Urothelium cell line (cell line): ENCODE results near the gene GSC2.
"Not testable (repeated sequence)": the region's sequence is repeated elsewhere in the genome, so short reads cannot be mapped to it uniquely, and the experiment has no call there.

Experiments
- DNase-seq: peaks from one replicate; pipeline ENCODE4 v3.0.0; 2011; ENCODE audit warnings: low spot score, mixed read lengths
- FAIRE-seq: peaks from 2 replicates; lab custom pipeline; 2011; peaks lifted over from hg19 to GRCh38; lab: Jason Lieb, UNC

The GSC2 gene

DNA sequence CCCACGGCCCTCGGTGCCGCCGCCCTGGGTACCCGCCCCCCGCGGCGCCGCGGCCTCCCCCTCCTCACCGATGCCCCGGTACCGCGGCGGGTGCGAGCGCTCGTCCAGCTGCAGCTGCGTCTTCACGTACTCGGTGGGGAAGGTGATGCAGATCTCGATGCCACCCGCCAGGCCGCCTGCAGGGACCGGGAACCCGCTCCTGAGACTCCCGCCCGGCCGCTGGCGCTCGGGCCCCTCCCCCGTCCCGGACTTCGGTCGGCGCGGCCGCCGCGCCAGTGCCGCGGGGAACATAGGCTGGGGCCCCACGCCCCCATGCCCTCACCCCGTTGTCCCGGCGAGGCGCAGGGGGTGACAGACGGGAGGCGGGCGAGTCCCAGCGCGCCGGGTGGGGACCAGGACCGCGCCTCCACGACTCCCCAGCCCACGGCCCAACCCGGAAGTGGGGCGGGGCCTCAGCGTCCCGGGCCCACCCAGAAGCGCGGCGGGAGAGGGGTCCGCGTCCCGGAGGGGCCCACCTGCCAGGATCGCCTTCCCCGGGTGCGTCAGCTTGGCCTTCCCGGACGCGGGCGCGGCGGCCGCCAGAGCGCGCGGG lies 28.1 kb upstream of the GSC2 start:
- DNase-seq (peak; percentile 20), FAIRE-seq (no peak)

DNA sequence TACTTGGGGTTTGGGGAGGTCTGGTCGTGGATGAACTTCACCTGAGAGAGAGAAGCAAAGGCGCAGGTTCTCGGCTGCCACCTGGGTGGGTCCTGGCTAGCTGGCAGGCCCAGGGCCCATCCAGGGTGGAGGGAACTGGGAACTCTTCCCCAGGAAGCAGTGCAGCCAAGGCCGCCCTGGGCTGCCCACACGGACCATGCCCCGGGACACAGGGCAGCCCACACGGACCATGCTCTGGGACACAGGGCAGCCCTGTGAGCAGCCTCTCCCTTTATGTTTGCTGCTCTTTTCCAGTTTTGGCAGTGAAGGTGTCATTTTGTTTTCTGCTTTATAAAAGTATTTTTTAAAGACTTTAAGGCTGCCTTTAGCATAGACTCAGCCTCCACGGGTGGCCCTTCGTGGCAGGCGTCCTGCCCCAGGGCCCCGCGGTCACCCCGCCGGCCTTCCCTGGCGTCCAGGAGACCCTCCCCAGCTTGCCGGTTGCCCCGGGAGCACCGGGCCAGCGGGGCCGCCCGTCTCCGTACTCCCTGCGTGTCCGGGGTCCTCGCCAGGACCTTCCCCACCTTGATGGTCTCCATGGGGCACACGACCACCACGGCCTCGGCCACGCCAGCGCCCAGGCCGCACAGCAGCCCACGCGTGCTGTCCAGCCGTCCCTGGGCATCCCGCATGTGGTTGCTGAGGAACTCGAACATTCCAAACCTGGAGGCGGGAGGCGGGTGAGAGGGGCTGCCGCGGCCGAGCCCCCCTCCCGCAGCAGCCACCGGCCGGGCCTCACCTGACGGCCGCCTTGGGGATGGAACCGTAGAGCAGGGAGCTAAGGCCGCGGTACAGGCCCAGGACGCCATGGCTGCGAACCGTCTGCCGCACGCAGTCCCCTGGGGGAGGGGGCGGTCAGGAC lies 27.3 kb upstream of the GSC2 start:
- FAIRE-seq, result no peak
- no peak for DNase-seq

DNA sequence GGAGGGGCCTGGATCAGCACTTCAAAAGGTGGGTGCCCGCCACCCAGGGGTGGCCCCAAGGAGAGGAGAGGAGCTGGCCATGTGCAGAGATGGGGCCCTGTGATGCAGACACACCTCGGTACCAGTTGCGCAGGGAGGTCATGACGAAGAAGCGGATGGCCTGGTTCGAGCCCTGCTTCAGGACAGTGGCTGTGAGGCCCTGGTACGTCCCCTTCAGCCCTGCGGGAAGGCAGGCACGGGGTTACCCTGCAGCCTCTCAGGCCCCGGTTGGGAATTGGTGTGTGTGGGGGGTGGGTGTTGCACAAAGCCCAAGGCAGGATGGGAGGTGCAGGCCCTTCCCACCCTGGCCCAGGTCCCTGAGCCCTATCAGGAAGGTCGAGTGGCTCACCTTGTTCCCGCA lies 26.6 kb upstream of the GSC2 start:
- DNase-seq (no peak), FAIRE-seq (no peak)

DNA sequence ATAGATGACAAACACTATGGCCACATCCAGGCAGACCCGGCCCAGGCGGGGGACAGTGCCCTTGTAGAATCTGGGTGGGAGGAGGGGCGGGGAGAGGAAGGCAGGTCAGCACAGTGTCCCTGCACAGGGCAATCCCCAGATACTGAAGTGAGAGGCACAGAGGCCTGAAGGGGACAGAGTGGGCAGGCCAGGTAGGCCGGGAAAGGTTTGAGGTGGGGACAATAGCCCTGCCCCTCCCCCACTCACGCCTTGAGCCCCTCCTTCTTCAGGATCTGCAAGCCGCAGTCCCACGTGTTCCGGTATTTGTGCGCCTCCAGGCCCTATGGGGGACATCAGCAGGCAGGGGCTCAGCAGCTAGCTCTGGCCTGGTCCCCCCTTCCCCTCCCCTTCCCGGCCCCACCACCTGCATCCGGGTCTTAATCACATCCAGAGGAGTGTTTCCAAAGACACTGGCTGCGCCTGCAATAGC lies 26.1 kb upstream of the GSC2 start:
- DNase-seq (no peak), FAIRE-seq (no peak)

DNA sequence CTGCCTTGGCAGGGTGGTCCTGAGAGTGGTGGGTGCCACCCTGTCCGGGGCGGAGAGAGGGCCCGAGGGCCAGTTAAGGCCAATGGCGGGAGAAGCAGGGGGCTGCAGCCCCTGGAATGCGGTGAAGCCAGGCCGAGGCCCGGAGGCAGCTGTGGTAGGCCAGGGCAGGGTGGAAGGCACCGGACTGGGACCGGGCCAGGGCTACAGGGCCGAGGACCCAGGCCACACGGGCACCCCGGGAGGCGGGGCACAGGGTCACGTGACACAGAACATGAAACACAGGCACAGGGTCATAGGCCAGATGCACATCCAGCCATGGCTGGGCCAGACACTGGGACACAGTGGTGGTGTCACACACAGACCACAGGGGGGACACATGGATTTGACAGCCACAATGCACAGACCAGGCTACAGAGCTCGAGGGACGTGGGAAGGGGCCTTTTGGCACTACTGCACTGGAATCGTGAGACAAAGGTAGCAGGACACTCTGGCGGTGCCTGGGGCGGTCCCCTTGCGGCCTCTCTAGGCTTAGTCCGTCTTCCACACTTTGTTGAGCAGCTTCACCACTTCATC lies 25.6 kb upstream of the GSC2 start:
- no peak for FAIRE-seq
- no peak for DNase-seq

DNA sequence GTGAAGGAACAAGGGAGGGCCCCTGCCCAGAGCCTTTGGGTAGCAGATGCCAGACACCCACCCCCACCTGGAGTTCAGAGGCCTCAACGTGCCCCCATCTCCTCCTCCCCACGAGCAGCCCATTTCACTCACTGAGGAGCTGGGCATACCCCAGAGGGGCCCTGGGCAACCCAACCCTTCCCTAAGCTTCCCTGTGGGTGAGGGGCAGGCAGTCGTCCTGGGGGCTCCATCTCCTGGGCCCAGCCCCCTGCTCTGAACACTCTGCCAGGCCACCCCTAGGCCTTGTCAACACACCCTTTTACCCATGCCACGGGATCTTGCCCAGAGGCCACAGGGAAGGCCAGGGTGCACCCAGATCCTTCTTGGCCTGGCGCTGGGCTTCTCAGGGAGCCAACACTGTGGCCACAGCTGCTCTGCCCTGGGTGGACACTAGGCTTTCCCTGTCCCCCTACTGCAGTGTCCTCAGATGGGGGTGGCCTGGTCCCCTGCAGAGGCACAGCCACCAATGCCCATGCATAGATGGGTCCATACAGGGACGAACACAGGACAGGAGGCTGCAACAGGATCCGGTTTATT lies 25.0 kb upstream of the GSC2 start:
- DNase-seq, result no peak

DNA sequence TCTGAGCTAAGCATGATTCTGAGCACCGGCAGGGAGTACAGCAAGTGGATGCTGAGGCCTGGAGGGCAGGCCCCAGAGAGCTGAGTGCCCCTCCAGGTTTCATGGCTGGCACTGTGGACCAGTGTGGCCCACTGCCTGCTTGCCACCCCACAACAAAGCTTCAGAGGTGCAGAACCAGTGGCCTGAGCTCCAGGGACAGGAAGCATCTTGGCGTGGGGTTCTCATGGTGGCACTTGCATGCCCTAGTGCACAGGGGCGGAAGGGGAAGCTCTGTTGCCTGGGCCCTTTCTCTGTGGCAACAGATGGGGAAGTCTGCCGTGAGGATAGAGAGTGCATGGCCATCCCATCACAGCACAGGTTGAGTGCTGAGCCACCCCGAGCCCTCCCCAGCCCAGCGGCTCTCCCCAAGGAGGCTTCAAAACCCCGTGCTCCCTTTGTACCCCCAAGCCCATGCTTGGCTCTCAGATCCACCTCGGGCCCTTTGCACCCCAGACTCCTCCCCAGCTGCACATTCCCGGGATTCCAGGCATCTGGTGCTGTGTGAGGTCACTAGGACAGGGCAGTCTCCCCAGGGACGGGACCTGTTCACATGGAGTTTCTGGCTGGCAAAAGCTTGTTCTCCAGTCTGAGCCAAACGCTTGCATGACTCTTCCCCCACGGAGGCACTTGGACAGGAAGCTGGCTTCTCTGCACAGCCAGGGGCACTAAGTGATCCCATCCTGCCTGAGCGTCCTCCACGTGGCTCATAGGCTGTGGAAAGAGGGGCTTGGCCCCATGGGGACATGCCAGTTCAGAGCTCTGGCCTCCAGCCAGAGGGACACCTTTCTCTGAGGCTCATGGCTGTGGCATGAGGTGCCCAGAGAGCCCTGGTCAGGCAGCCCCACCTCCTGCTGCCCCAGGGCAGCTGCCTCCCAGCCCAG lies 24.3 kb upstream of the GSC2 start:
- DNase-seq, result no peak
- no peak for FAIRE-seq

More for the DNA sequence above, 25.0 kb upstream of the GSC2 start:
- no peak for FAIRE-seq

DNA sequence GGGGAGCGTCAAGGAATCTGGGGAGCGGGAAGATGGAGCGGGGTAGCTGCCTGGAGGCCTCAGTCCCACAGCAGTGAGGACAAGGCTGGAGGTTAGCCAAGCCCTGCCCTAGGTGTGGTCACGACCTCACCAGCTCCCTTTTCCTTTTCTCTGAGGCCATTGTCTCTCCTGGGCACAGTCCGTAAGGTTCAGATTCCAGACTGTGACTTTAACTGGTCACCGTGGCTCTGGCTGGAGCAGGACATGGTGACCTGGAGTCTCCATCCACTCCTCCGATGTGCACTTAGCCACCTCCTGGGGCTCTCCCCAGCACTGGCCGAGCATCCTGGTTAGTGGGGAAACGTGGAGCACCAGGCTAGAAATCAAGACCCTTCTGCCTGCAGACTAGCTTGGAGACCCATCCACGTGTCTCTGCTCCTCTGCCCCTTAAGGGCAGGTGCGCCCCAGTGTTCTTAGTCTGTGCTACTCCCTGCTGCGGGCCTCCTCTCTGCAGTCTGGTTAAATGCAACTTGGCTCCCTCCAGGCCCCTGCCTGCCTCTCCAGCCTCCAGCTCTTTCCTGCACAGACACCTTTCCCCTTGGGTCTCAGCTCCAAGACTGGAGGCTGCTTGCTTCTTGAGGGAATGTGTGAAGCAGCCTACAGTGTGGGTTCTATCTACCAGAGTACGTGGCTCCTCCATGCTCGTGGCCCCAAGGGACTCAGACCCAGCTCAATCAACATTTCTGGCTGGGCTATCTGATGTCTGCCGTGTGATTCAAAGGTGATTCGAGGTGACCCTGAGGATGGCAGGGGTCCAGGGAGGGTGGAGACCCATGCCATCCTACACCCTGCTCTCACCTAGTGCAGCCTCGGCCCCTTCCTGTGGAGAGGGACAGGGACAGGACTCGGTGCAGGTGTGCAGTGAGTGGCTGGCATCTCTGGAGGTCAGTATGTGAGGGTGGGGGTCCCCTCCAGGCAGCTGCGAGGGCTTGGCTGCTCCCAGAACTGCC lies 23.2 kb upstream of the GSC2 start:
- no peak for FAIRE-seq

DNA sequence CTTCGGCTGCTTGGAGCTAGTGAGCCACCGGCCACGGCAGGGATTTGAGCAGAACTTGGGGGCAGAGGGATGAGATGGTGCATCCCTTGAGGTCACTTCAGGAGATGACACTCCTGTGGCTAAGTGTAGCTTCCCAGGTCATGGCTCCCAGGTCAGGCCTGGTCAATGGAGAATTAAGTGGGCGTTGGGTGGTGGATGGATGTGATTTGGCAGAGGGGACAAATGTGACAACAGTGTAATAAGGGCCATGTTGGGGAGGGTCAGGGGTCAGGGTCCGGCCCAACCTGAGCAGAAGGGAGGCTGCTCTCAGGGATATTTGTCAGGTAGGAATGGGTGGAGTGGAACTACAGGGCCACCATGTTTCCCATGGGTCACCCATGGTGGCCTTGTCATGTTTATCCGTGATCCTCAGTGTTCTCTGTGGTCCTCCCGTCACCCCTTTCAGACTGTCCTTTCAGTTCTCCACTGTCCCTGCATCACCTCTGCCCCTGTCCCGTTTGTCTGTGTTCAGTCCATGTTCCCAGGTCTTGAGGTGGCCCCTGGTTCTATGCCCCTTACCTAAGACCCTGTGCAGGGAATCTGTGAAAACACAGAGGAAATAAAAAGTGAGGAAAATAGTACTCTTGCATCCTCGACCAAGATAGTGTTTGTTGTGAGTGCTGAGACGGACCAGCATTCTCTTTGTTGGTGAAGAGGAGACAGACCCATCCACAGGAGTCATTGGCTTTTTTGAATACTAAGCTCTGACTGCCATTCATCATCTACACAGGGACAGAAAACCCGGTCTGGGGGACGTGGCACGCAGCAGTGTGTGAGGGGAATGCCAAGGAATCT lies 22.3 kb upstream of the GSC2 start:
- FAIRE-seq (no peak), DNase-seq (no peak)

More for the DNA sequence above, 23.2 kb upstream of the GSC2 start:
- no peak for DNase-seq

DNA sequence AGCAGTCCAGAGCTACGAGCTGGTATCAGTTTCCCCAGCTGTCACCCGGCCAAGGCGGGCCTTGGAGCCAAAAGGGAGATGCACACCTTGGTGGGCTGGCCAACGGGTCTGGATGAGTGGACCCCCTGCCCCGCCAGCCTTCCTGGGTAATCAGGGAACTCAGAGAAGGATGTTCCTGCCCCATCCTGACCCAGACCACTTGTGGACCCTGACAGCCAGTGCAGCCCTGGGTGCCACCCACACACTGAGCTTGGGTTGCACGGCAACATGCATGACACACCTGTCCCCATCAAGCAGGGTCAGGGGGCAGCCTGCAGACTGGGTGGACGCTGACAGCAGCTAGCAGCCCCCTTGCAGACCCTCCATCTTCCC lies 19.8 kb upstream of the GSC2 start:
- DNase-seq, result no peak
- no peak for FAIRE-seq

DNA sequence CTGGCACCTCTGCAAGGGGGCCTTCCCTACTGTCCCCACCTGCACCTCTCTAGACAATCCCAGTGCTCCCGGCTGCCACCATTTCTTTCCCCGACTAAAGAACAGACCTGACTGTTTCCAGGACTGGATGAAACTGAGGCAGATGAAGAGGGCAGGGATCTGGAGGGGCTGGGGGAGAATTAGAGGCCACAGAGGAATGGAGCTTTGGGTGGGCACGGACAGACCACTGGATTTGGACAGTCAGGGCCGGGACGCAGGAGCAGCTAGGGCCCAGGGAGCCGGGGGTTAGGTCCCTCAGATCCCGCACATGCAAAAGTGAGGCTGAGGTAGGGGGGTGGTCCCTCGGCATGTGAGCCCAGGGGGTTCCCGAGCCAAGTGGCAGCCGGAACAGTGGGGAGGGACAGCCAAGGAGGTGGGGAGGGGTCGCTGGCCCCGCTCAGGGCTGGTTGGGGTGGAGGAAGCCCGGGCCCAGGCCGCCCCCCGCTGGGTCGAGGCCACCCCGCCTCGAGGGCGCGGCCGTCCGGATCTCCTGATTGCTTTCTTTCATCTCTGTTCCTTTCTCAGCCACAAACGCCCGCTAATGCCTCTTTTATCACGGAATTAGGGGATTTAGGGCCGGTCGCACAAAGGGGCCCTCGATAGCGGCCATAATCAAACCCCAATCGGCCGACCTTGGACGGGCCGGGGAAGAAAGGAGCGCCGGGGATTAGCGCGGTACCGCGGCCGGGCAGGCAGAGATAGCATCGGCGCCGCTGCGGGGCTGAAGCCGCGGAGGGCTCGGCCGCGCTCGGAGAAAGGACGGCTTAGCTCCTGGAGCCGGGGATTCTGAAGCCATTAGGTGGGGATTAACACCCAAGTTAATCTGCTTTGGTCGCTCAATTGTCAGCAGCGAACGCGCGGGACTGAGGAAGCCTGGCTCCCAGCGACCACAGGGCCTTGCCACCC lies 19.2 kb upstream of the GSC2 start:
- FAIRE-seq, result no peak
- no peak for DNase-seq

DNA sequence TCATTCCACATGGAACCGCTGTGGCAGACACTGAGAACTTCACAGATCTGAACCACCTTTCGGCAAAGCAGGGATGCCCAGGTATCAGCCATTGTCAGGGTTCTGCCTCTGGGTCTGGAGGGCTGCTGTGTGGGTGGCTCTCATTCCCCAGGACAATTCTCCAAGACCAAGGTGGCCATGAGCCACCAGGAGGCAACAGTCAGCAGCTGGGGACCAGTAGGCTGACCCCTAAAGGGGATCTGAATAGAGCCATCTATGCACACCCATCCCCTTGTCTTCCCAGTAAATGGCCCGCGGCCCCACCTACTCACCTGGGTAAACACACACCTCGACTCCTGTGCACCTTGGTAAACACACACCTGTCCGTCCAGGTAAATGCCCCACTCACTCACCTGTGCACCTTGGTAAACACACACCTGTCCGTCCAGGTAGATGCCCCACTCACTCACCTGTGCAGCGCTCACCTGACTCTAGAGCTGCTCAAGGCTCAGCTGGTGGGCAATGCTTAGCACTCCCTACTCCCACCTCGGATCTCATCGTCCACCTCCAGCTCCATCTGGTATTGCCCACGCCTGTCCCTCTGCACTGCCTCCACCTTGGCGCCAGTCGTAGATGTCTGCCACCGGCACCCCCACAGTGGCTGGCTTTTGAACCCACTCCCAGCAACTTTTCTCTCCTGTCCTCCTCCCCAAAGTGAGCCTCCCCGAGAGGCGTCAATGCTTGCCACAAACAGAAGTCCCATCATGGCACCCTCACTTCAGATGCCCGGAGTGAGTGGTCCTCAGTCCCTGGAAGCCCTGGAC lies 18.2 kb upstream of the GSC2 start:
- FAIRE-seq (no peak), DNase-seq (no peak)

DNA sequence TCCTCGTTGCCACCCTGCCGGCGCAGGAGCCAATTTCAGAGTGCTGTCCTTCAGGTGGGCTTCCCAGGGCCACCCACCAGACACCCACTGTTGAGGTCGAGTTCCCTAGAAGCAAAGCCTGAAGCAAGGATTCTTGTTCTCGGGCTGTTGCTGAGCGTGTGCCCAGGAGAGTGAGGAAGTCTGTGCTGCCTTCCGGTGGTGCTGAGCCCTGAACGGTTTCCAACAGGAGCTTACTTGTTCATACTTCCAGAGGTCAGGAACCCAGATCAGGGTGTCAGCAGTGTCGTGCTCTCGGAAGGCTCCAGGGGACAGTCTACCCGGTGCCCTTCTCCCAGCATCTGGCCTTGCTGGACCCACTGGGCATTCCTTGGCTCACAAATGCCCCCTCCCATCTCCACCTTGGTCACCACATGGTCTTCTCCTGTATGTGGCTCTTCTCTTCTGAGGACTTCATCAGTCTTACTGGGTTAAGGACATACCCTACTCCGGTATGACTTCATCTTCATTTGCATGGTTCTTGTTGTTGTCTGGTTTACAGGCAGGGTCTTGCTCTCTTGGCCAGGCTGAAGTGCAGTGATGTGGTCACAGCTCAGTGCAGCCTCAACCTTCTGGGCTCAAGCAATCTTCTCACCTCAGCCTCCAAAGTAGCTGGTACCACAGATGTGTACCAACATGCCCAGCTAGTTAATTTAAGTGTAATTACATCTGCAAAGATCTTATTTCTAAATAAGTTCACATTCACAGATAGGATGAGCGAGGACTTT lies 17.2 kb upstream of the GSC2 start:
- FAIRE-seq, result no peak
- DNase-seq, result no peak

DNA sequence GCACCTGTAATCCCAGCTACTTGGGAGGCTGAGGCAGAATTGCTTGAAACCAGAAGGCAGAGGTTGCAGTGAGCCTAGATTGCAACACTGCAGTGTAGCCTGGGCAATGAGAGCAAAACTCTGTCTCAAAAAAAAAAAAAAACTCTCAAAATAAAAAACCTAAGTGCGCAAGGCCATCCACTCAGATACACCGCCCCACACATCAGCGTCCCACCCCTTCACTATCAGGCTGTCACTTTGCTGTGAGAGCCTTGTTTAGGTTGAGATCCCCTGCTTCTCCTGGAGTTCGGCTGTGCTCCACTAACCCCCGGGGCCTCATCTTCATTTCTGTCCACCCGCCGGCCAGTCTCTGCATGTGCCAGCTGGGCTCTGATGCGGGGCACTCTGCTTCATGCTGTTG lies 16.3 kb upstream of the GSC2 start:
- FAIRE-seq, result no peak

DNA sequence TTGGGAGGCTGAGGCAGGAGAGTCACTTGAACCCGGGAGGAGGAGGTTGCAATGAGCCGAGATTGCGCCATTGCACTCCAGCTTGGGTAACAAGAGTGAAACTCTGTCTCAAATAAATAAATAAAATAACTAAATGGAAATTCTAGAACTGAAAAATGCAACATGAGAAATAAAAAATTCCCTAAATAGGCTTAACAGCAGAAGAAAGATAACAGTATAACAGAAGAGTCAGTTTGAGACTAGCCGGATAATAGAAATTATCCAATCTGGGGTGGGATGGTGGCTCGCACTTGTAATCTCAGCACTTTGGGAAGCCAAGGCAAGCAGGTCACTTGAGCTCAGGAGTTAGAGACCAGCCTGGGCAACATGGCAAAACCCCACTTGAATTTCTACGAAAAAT lies 14.3 kb upstream of the GSC2 start:
- FAIRE-seq (no peak), DNase-seq (no peak)

More for the DNA sequence above, 16.3 kb upstream of the GSC2 start:
- DNase-seq, result no peak

DNA sequence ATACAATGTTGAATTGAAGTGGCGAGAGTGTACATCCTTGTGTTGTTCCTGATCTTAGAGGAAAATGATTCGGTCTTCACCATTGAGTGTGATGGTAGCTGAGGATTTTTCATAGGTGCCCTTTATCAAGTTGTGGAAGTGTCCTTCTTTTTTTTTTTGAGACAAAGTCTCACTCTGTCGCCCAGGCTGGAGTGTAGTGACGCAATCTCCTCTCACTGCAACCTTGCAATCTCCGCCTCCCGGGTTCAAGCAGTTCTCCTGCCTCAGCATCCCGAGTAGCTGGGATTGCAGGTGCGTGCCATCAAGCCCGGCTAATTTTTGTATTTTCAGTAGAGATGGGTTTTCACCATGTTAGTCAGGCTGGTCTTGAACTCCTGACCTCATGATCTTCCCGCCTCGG lies 8.6 kb upstream of the GSC2 start:
- not testable (repeated sequence) for DNase-seq

More for the DNA sequence above, 8.6 kb upstream of the GSC2 start:
- not testable (repeated sequence) for FAIRE-seq
